DND-41 (cell line): ENCODE measurements around the gene CIBAR2.

Source experiments
- CTCF ChIP-seq: IDR thresholded peaks from 2 replicates; pipeline ENCODE4 v1.5.1; 2012; ENCODE audit warnings: borderline replicate concordance, low read length, moderate library complexity, mild to moderate bottlenecking; ENCODE audit not compliant: poor library complexity, severe bottlenecking; ENCODE audit errors: extremely low read depth
- EZH2 ChIP-seq: IDR thresholded peaks from 3 replicates; pipeline ENCODE4 v1.6.1; 2012; ENCODE audit warnings: borderline replicate concordance, low read depth, mild to moderate bottlenecking, moderate library complexity, low read length, inconsistent platforms; ENCODE audit not compliant: severe bottlenecking

- TF ChIP-seq CTCF: no peak
- no peak for TF ChIP-seq EZH2
These were observed 17.8 kb upstream of the CIBAR2 start for GRCh38 chr16:85129876-85130704.
